SIG-M5 (cell line): ENCODE data around the gene ANKHD1.
A peak's percentile ranks its signal among the peaks of the same experiment; 100 is the strongest.
"Not testable (repeated sequence)": the region's sequence is repeated elsewhere in the genome, so short reads cannot be mapped to it uniquely, and the experiment has no call there.

Experiments
- DNase-seq: peaks from one replicate; lab custom pipeline; 2025; lab: John Stamatoyannopoulos, UW

Gene ANKHD1

GRCh38 chr5:140381351-140381750 lies 20.3 kb upstream of the ANKHD1 start:
- DNase-seq, result no peak

- no peak for DNase-seq
Measured at GRCh38 chr5:140381972-140382371, 19.7 kb upstream of the ANKHD1 start.

GRCh38 chr5:140382866-140383265 lies 18.8 kb upstream of the ANKHD1 start:
- DNase-seq, result no peak

GRCh38 chr5:140383300-140383699 lies 18.3 kb upstream of the ANKHD1 start:
- no peak for DNase-seq

- DNase-seq, result no peak
Measured at GRCh38 chr5:140388052-140388451, 13.6 kb upstream of the ANKHD1 start.

GRCh38 chr5:140391312-140391711 lies 10.3 kb upstream of the ANKHD1 start:
- no peak for DNase-seq

- no peak for DNase-seq
Measured at GRCh38 chr5:140391732-140392131, 9.9 kb upstream of the ANKHD1 start.

- no peak for DNase-seq
Measured at GRCh38 chr5:140393738-140394137, 7.9 kb upstream of the ANKHD1 start.

- no peak for DNase-seq
Measured at GRCh38 chr5:140398379-140398811, 3.2 kb upstream of the ANKHD1 start.

GRCh38 chr5:140399979-140400729 lies 1.5 kb upstream of the ANKHD1 start:
- DNase-seq, result no peak

- DNase-seq, result peak; percentile 88
Measured at GRCh38 chr5:140400730-140401361, 787 bp upstream of the ANKHD1 start.

GRCh38 chr5:140402258-140403074 lies 833 bp downstream of the ANKHD1 start:
- no peak for DNase-seq

- no peak for DNase-seq
Measured at GRCh38 chr5:140403613-140404012, 2.0 kb downstream of the ANKHD1 start.

GRCh38 chr5:140408750-140409241 lies 7.2 kb downstream of the ANKHD1 start:
- DNase-seq, result no peak

- DNase-seq, result no peak
Measured at GRCh38 chr5:140413230-140413629, 11.6 kb downstream of the ANKHD1 start.

GRCh38 chr5:140417235-140417634 lies 15.6 kb downstream of the ANKHD1 start:
- DNase-seq, result no peak

GRCh38 chr5:140418862-140419520 lies 17.4 kb downstream of the ANKHD1 start:
- DNase-seq, result no peak

- DNase-seq, result no peak
Measured at GRCh38 chr5:140420226-140420570, 18.6 kb downstream of the ANKHD1 start.

- DNase-seq, result no peak
Measured at GRCh38 chr5:140420665-140421361, 19.2 kb downstream of the ANKHD1 start.

- not testable (repeated sequence) for DNase-seq
Measured at GRCh38 chr5:140421375-140421774, 19.7 kb downstream of the ANKHD1 start.

GRCh38 chr5:140423609-140424008 lies 22.0 kb downstream of the ANKHD1 start:
- DNase-seq, result no peak

GRCh38 chr5:140424135-140424534 lies 22.5 kb downstream of the ANKHD1 start:
- no peak for DNase-seq
